ENCODE results near the gene VSTM2B. TPM values are rescaled to one million over a fixed set of nuclear protein-coding genes. Genes with fewer than 3 reads are reported as not detected.

Gene VSTM2B
- total RNA-seq, 2 donors from 2014 or later = not detected

GRCh38 chr19:29514525-29515232, 11.1 kb upstream of the VSTM2B start:
- peak; percentile 54 for ATAC-seq
- Mint-ChIP-seq H3K27me3 (peaks cover 27% of the 10 kb centered on the region), H3K4me3 (no peak overlapping the region), H3K36me3 (ENCODE audit: low read depth) (peaks cover 7% of the 10 kb centered on the region), H3K27ac (no peak overlapping the region), H3K4me1 (peaks cover 3% of the 10 kb centered on the region)
- DNase-seq = no peak
- no peaks in the 10 kb centered on the region for H3K9me3 ChIP-seq (ENCODE audit: control insufficient read depth, low read length, poor library complexity, severe bottlenecking)

- peaks cover 27% of the 10 kb centered on the region for H3K27me3 Mint-ChIP-seq
- no peak overlapping the region for H3K4me3 Mint-ChIP-seq
- DNase-seq = no peak
- H3K36me3 Mint-ChIP-seq (ENCODE audit: low read depth) = peaks cover 7% of the 10 kb centered on the region
- ATAC-seq = peak; percentile 23
- no peak overlapping the region for H3K27ac Mint-ChIP-seq
- no peaks in the 10 kb centered on the region for H3K9me3 ChIP-seq (ENCODE audit: control insufficient read depth, low read length, poor library complexity, severe bottlenecking)
- peaks cover 3% of the 10 kb centered on the region for H3K4me1 Mint-ChIP-seq
Observed at GRCh38 chr19:29515233-29515619, 10.6 kb upstream of the VSTM2B start.

- ATAC-seq = no peak
- peaks cover 7% of the 10 kb centered on the region for H3K36me3 Mint-ChIP-seq (ENCODE audit: low read depth)
- H3K27me3 Mint-ChIP-seq = peaks cover 30% of the 10 kb centered on the region
- DNase-seq = no peak
- no peaks in the 10 kb centered on the region for H3K9me3 ChIP-seq (ENCODE audit: control insufficient read depth, low read length, poor library complexity, severe bottlenecking)
- H3K27ac Mint-ChIP-seq = no peak overlapping the region
- H3K4me3 Mint-ChIP-seq = no peak overlapping the region
- peaks cover 3% of the 10 kb centered on the region for H3K4me1 Mint-ChIP-seq
Observed at GRCh38 chr19:29515706-29516357, 10.0 kb upstream of the VSTM2B start.

GRCh38 chr19:29516358-29516725, 9.5 kb upstream of the VSTM2B start:
- Mint-ChIP-seq H3K27ac (no peak overlapping the region), H3K36me3 (ENCODE audit: low read depth) (peaks cover 7% of the 10 kb centered on the region), H3K27me3 (peaks cover 35% of the 10 kb centered on the region), H3K4me1 (peaks cover 3% of the 10 kb centered on the region), H3K4me3 (no peak overlapping the region)
- H3K9me3 ChIP-seq (ENCODE audit: control insufficient read depth, low read length, poor library complexity, severe bottlenecking) = no peaks in the 10 kb centered on the region
- no peak for DNase-seq
- no peak for ATAC-seq

GRCh38 chr19:29516821-29517395, 8.9 kb upstream of the VSTM2B start:
- H3K4me3 Mint-ChIP-seq = no peak overlapping the region
- peaks cover 3% of the 10 kb centered on the region for H3K4me1 Mint-ChIP-seq
- H3K36me3 Mint-ChIP-seq (ENCODE audit: low read depth) = peaks cover 4% of the 10 kb centered on the region
- peaks cover 40% of the 10 kb centered on the region for H3K27me3 Mint-ChIP-seq
- no peak overlapping the region for H3K27ac Mint-ChIP-seq
- no peak for DNase-seq
- no peaks in the 10 kb centered on the region for H3K9me3 ChIP-seq (ENCODE audit: control insufficient read depth, low read length, poor library complexity, severe bottlenecking)
- no peak for ATAC-seq

GRCh38 chr19:29517412-29517811, 8.4 kb upstream of the VSTM2B start:
- ATAC-seq (no peak), DNase-seq (no peak)
- Mint-ChIP-seq H3K27ac (no peak overlapping the region), H3K4me3 (no peak overlapping the region), H3K36me3 (ENCODE audit: low read depth) (peaks cover 3% of the 10 kb centered on the region), H3K27me3 (peaks cover 45% of the 10 kb centered on the region), H3K4me1 (peaks cover 3% of the 10 kb centered on the region)
- H3K9me3 ChIP-seq (ENCODE audit: control insufficient read depth, low read length, poor library complexity, severe bottlenecking) = no peaks in the 10 kb centered on the region

- no peak overlapping the region for H3K4me3 Mint-ChIP-seq
Observed at GRCh38 chr19:29517946-29518345, 7.8 kb upstream of the VSTM2B start.

GRCh38 chr19:29519146-29519545, 6.6 kb upstream of the VSTM2B start:
- DNase-seq (no peak), ATAC-seq (no peak)
- no peaks in the 10 kb centered on the region for H3K36me3 Mint-ChIP-seq (ENCODE audit: low read depth)
- no peaks in the 10 kb centered on the region for H3K9me3 ChIP-seq (ENCODE audit: control insufficient read depth, low read length, poor library complexity, severe bottlenecking)
- peaks cover 63% of the 10 kb centered on the region for H3K27me3 Mint-ChIP-seq
- peaks cover 3% of the 10 kb centered on the region for H3K4me1 Mint-ChIP-seq
- no peak overlapping the region for H3K27ac Mint-ChIP-seq
- H3K4me3 Mint-ChIP-seq = no peak overlapping the region

More at GRCh38 chr19:29517946-29518345, 7.8 kb upstream of the VSTM2B start:
- Mint-ChIP-seq H3K36me3 (ENCODE audit: low read depth) (no peaks in the 10 kb centered on the region), H3K4me1 (peaks cover 3% of the 10 kb centered on the region), H3K27ac (no peak overlapping the region), H3K27me3 (peaks cover 51% of the 10 kb centered on the region)
- DNase-seq = no peak
- ATAC-seq = no peak
- H3K9me3 ChIP-seq (ENCODE audit: control insufficient read depth, low read length, poor library complexity, severe bottlenecking) = no peaks in the 10 kb centered on the region

GRCh38 chr19:29519931-29520330, 5.9 kb upstream of the VSTM2B start:
- ATAC-seq (no peak), DNase-seq (no peak)
- H3K4me1 Mint-ChIP-seq = peaks cover 5% of the 10 kb centered on the region
- peaks cover 69% of the 10 kb centered on the region for H3K27me3 Mint-ChIP-seq
- no peaks in the 10 kb centered on the region for H3K9me3 ChIP-seq (ENCODE audit: control insufficient read depth, low read length, poor library complexity, severe bottlenecking)
- H3K36me3 Mint-ChIP-seq (ENCODE audit: low read depth) = no peaks in the 10 kb centered on the region
- H3K4me3 Mint-ChIP-seq = no peak overlapping the region
- no peak overlapping the region for H3K27ac Mint-ChIP-seq

- H3K27ac Mint-ChIP-seq = no peak overlapping the region
- H3K4me1 Mint-ChIP-seq = peaks cover 5% of the 10 kb centered on the region
- ATAC-seq (no peak), DNase-seq (no peak)
- no peak overlapping the region for H3K4me3 Mint-ChIP-seq
- peaks cover 67% of the 10 kb centered on the region for H3K27me3 Mint-ChIP-seq
- no peaks in the 10 kb centered on the region for H3K36me3 Mint-ChIP-seq (ENCODE audit: low read depth)
- H3K9me3 ChIP-seq (ENCODE audit: control insufficient read depth, low read length, poor library complexity, severe bottlenecking) = no peaks in the 10 kb centered on the region
Observed at GRCh38 chr19:29520390-29520789, 5.4 kb upstream of the VSTM2B start.

GRCh38 chr19:29521291-29522075, 4.3 kb upstream of the VSTM2B start:
- no peak for ATAC-seq
- no peak overlapping the region for H3K4me3 Mint-ChIP-seq
- no peaks in the 10 kb centered on the region for H3K9me3 ChIP-seq (ENCODE audit: control insufficient read depth, low read length, poor library complexity, severe bottlenecking)
- DNase-seq = no peak
- H3K36me3 Mint-ChIP-seq (ENCODE audit: low read depth) = no peaks in the 10 kb centered on the region
- no peak overlapping the region for H3K27ac Mint-ChIP-seq
- peaks cover 67% of the 10 kb centered on the region for H3K27me3 Mint-ChIP-seq
- H3K4me1 Mint-ChIP-seq = peaks cover 7% of the 10 kb centered on the region

- no peak for DNase-seq
- ATAC-seq = no peak
Observed at GRCh38 chr19:29523568-29523967, 2.2 kb upstream of the VSTM2B start.

More at GRCh38 chr19:29523568-29523967, 2.2 kb upstream of the VSTM2B start:
- H3K4me1 Mint-ChIP-seq = peaks cover 15% of the 10 kb centered on the region
- peak overlapping the region; percentile 1 for H3K4me3 Mint-ChIP-seq
- H3K27ac Mint-ChIP-seq = no peak overlapping the region
- peaks cover 2% of the 10 kb centered on the region for H3K36me3 Mint-ChIP-seq (ENCODE audit: low read depth)
- H3K9me3 ChIP-seq (ENCODE audit: control insufficient read depth, low read length, poor library complexity, severe bottlenecking) = no peaks in the 10 kb centered on the region
- H3K27me3 Mint-ChIP-seq = peaks cover 78% of the 10 kb centered on the region

All from T-helper 17 cell (primary cell).